Spinal cord (tissue), 10 donors: Measurements from ENCODE around the gene LILRB2. TPM values are rescaled to one million over a fixed set of nuclear protein-coding genes. Genes with fewer than 3 reads are reported as not detected.
"Not testable (repeated sequence)": the region's sequence is repeated elsewhere in the genome, so short reads cannot be mapped to it uniquely, and the experiment has no call there.

Source experiments
- DNase-seq, 6 donors: peaks; one replicate each; pipeline versions ENCODE4 v3.0.0 to v3.0.0-alpha.2; 2013 to 2015; ENCODE audit warnings: low spot score in 6 of 6, low read depth in 4 of 6
- H3K27ac ChIP-seq: one replicate; pipeline ENCODE4 v1.5.1; 2013; ENCODE audit warnings: low read depth, low read length, control low read depth
- H3K27me3 ChIP-seq: one replicate; pipeline ENCODE4 v1.6.1; 2013; ENCODE audit warnings: low read length; ENCODE audit not compliant: control insufficient read depth, insufficient read depth
- H3K36me3 ChIP-seq: one replicate; pipeline ENCODE4 v1.6.1; 2013; ENCODE audit warnings: low read length; ENCODE audit not compliant: control insufficient read depth, insufficient read depth
- H3K4me1 ChIP-seq: one replicate; pipeline ENCODE4 v1.6.1; 2013; ENCODE audit warnings: low read length; ENCODE audit not compliant: control insufficient read depth, insufficient read depth
- H3K4me3 ChIP-seq: one replicate; pipeline ENCODE4 v1.5.1; 2013; ENCODE audit warnings: low read depth, low read length, control low read depth
- H3K9me3 ChIP-seq: one replicate; pipeline ENCODE4 v1.6.1; 2013; ENCODE audit warnings: low read length; ENCODE audit not compliant: control insufficient read depth, insufficient read depth
- WGBS: methylation state at CpG from one replicate; pipeline ENCODE4 v1.1.5; 2013; ENCODE audit warnings: missing lambda C conversion rate; ENCODE audit not compliant: insufficient coverage; 5-methylcytosine and 5-hydroxymethylcytosine counted together
- polyA plus RNA-seq, 2 donors: library from polyadenylated mRNA; unstranded; fragments of 120-200 nt; gene quantifications; one replicate each; pipeline ENCODE4 v1.2.1, GENCODE V29; 2013; ENCODE audit not compliant: insufficient read length in 2 of 2
- small RNA-seq: library from RNA; depleted of rRNA; stranded (forward); fragments of <200 nt; gene quantifications from one replicate; pipeline ENCODE3, GENCODE V24; 2014; ENCODE audit warnings: low replicate concordance
- total RNA-seq, 2 donors: library from RNA; depleted of rRNA in 1 of 2; stranded (reverse); fragments of 120-200 nt in 1 of 2; fragments of >200 nt in 1 of 2; gene quantifications; one replicate each; pipeline versions ENCODE4 v1.2.3 to v1.2.4, GENCODE V29; 2013 to 2014
- donor health status: healthy.

The LILRB2 gene
- total and polyA plus RNA-seq, 4 donors, result 0.43 to 1.6 (median 0.57) TPM

- H3K27ac ChIP-seq, result no peak overlapping the region
Observed at GRCh38 chr19:54231077-54231931, 49.6 kb downstream of the LILRB2 start.

DNA sequence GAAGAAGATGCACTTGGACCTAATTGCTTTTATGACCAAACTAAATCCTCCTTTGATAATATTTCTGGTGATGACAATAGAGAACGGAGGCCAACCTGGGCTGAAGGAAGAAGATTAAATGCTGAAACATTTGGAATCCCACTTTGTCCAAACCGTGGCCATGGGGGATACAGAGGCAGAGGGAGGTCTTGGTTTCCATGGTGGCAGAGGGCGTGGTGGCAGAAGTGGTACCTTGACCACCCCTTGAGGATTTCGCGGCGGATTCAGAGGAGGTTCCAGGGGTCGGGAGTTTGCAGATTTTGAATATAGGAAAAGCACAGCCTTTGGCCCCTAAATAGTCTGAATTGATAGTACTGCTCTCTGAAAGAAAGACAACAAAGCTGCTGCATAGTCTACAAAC is 50.9 kb downstream of the LILRB2 start:
- no peak overlapping the region for H3K4me3 ChIP-seq
- 65% methylated on average over 2 of the region's 7 CpGs for WGBS
- no peaks in the 10 kb centered on the region for H3K36me3 ChIP-seq
- H3K27me3 ChIP-seq, result peaks cover 8% of the 10 kb centered on the region
- DNase-seq, result no peak
- no peaks in the 10 kb centered on the region for H3K9me3 ChIP-seq
- peaks cover 8% of the 10 kb centered on the region for H3K4me1 ChIP-seq
- H3K27ac ChIP-seq, result no peak overlapping the region

More at GRCh38 chr19:54231077-54231931, 49.6 kb downstream of the LILRB2 start:
- peak in 5 of 6 donors; percentile 49 to 94 (median 79) for DNase-seq
- peaks cover 11% of the 10 kb centered on the region for H3K27me3 ChIP-seq
- no peak overlapping the region for H3K4me3 ChIP-seq
- no peaks in the 10 kb centered on the region for H3K36me3 ChIP-seq
- H3K9me3 ChIP-seq, result no peaks in the 10 kb centered on the region
- 6% methylated on average over 15 of the region's 21 CpGs for WGBS
- H3K4me1 ChIP-seq, result peaks cover 8% of the 10 kb centered on the region

GRCh38 chr19:54229146-54229545 is 51.8 kb downstream of the LILRB2 start:
- Histone ChIP-seq H3K27ac (no peak overlapping the region), H3K4me1 (peaks cover 8% of the 10 kb centered on the region), H3K36me3 (no peaks in the 10 kb centered on the region), H3K9me3 (no peaks in the 10 kb centered on the region), H3K27me3 (peaks cover 8% of the 10 kb centered on the region), H3K4me3 (no peak overlapping the region)
- DNase-seq, result no peak
- WGBS, result 89% methylated on average over 7 of the region's 8 CpGs

GRCh38 chr19:54224619-54225018 is 56.3 kb downstream of the LILRB2 start:
- 83% methylated on average over 4 of the region's 10 CpGs for WGBS
- H3K27ac ChIP-seq, H3K4me3 ChIP-seq, DNase-seq, H3K36me3 ChIP-seq, H3K27me3 ChIP-seq, H3K4me1 ChIP-seq, H3K9me3 ChIP-seq: not testable (repeated sequence)

DNA sequence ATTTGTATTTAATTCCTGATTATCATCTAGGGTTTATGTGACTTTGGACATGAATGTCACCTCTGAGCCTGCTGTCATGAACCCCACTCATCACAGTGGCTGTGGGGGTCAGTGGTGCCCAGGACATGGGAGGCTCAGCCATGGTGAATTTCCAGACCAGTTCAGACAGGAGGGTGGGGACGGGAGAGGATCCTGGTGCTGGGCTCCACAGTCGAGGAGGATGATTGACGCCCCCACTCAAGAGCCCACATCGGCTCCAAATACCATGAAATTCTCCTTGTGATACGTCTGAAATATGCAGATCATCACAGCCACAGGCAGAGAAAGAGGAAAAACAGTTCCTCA is 57.0 kb downstream of the LILRB2 start:
- DNase-seq, H3K9me3 ChIP-seq, H3K4me1 ChIP-seq, H3K27ac ChIP-seq, H3K36me3 ChIP-seq, H3K4me3 ChIP-seq, H3K27me3 ChIP-seq: not testable (repeated sequence)
- no CpG with 5 or more reads among the region's 5 CpGs for WGBS

Small RNA genes within 50 kb of the gene (small RNA-seq; reads per million reads assigned to genes)
- gene AC245884.12 (not detected), gene MIR4752 (not detected), gene RNU6-1307P (not detected)

Other genes with a start within 250 kb of the LILRB2 start
- gene VSTM1, start 217.2 kb downstream of the LILRB2 start, total RNA-seq, result 1 to 10 TPM in 1 of 2 donors, under 1 TPM in 1; 0.28 to 1.8 TPM
- 1 to 10 TPM in 1 of 2 donors, under 1 TPM in 1; 0.41 to 1.1 TPM for gene VSTM1, start 217.2 kb downstream of the LILRB2 start, polyA plus RNA-seq
- under 1 TPM in 1 of 2 donors, not detected in 1; 0.50 TPM for gene TARM1, start 199.7 kb downstream of the LILRB2 start, total RNA-seq
- gene TARM1, start 199.7 kb downstream of the LILRB2 start, polyA plus RNA-seq, result under 1 TPM in 1 of 2 donors, not detected in 1; 0.17 TPM
- gene OSCAR, start 180.3 kb downstream of the LILRB2 start, total RNA-seq, result 1 to 10 TPM in 1 of 2 donors, under 1 TPM in 1; 0.44 to 1.1 TPM
- 1 to 10 TPM; 1.7 to 1.8 TPM for gene OSCAR, start 180.3 kb downstream of the LILRB2 start, polyA plus RNA-seq
- 100 to 1,000 TPM in 1 of 2 donors, 1 to 10 TPM in 1; 8.4 to 277 TPM for gene NDUFA3, start 178.3 kb downstream of the LILRB2 start, total RNA-seq
- gene NDUFA3, start 178.3 kb downstream of the LILRB2 start, polyA plus RNA-seq, result 100 to 1,000 TPM; 203 to 241 TPM
- 10 to 100 TPM in 1 of 2 donors, 1 to 10 TPM in 1; 8.4 to 20.1 TPM for gene TFPT, start 165.5 kb downstream of the LILRB2 start, total RNA-seq
- gene TFPT, start 165.5 kb downstream of the LILRB2 start, polyA plus RNA-seq, result 10 to 100 TPM; 28.4 to 34.5 TPM
- 10 to 100 TPM; 26.9 to 54.4 TPM for gene PRPF31, start 165.4 kb downstream of the LILRB2 start, total RNA-seq
- gene PRPF31, start 165.4 kb downstream of the LILRB2 start, polyA plus RNA-seq, result 10 to 100 TPM; 69.9 to 72.4 TPM
- gene CNOT3, start 143.3 kb downstream of the LILRB2 start, total RNA-seq, result 10 to 100 TPM in 1 of 2 donors, 1 to 10 TPM in 1; 7.2 to 14.4 TPM
- gene CNOT3, start 143.3 kb downstream of the LILRB2 start, polyA plus RNA-seq, result 10 to 100 TPM; 59.0 to 62.9 TPM
- gene LENG1, start 121.4 kb downstream of the LILRB2 start, total RNA-seq, result 10 to 100 TPM in 1 of 2 donors, 1 to 10 TPM in 1; 3.7 to 13.3 TPM
- gene LENG1, start 121.4 kb downstream of the LILRB2 start, polyA plus RNA-seq, result 10 to 100 TPM; 11.8 to 11.9 TPM
- 1 to 10 TPM in 1 of 2 donors, under 1 TPM in 1; 0.50 to 2.1 TPM for gene TMC4, start 108.0 kb downstream of the LILRB2 start, total RNA-seq
- gene TMC4, start 108.0 kb downstream of the LILRB2 start, polyA plus RNA-seq, result 1 to 10 TPM; 2.8 to 4.2 TPM
- gene MBOAT7, start 91.5 kb downstream of the LILRB2 start, total RNA-seq, result 10 to 100 TPM; 31.6 to 32.8 TPM
- gene MBOAT7, start 91.5 kb downstream of the LILRB2 start, polyA plus RNA-seq, result 100 to 1,000 TPM; 109 to 112 TPM
- 10 to 100 TPM; 24.6 to 43.6 TPM for gene TSEN34, start 89.8 kb downstream of the LILRB2 start, total RNA-seq
- 10 to 100 TPM; 49.1 to 53.0 TPM for gene TSEN34, start 89.8 kb downstream of the LILRB2 start, polyA plus RNA-seq
- gene RPS9, start 80.3 kb downstream of the LILRB2 start, total RNA-seq, result 1,000 to 10,000 TPM; 1,598 to 1,602 TPM
- 1,000 to 10,000 TPM; 1,091 to 1,368 TPM for gene RPS9, start 80.3 kb downstream of the LILRB2 start, polyA plus RNA-seq
- gene LILRB3, start 58.1 kb downstream of the LILRB2 start, total RNA-seq, result 1 to 10 TPM; 1.7 to 5.1 TPM
- under 1 TPM; 0.59 to 0.86 TPM for gene LILRB3, start 58.1 kb downstream of the LILRB2 start, polyA plus RNA-seq
- gene LILRA6, start 38.3 kb downstream of the LILRB2 start, total RNA-seq, result under 1 TPM; 0.33 to 0.99 TPM
- under 1 TPM; 0.53 to 0.67 TPM for gene LILRA6, start 38.3 kb downstream of the LILRB2 start, polyA plus RNA-seq
- gene LILRB5, start 23.8 kb downstream of the LILRB2 start, total RNA-seq, result 1 to 10 TPM; 2.4 to 4.0 TPM
- gene LILRB5, start 23.8 kb downstream of the LILRB2 start, polyA plus RNA-seq, result 1 to 10 TPM in 1 of 2 donors, under 1 TPM in 1; 0.84 to 2.5 TPM
- 1 to 10 TPM in 1 of 2 donors, under 1 TPM in 1; 0.50 to 3.2 TPM for gene LILRA5, start 32.1 kb upstream of the LILRB2 start, total RNA-seq
- under 1 TPM in 1 of 2 donors, not detected in 1; 0.54 TPM for gene LILRA5, start 32.1 kb upstream of the LILRB2 start, polyA plus RNA-seq
- 1 to 10 TPM in 1 of 2 donors, under 1 TPM in 1; 0.50 to 1.4 TPM for gene LILRA4, start 58.1 kb upstream of the LILRB2 start, total RNA-seq
- 1 to 10 TPM in 1 of 2 donors, under 1 TPM in 1; 0.38 to 1.7 TPM for gene LILRA4, start 58.1 kb upstream of the LILRB2 start, polyA plus RNA-seq
- 10 to 100 TPM in 1 of 2 donors, 1 to 10 TPM in 1; 9.4 to 12.3 TPM for gene LAIR1, start 83.8 kb upstream of the LILRB2 start, total RNA-seq
- gene LAIR1, start 83.8 kb upstream of the LILRB2 start, polyA plus RNA-seq, result 1 to 10 TPM; 6.7 to 6.9 TPM
- gene TTYH1, start 134.4 kb upstream of the LILRB2 start, total RNA-seq, result 100 to 1,000 TPM; 170 to 223 TPM
- gene TTYH1, start 134.4 kb upstream of the LILRB2 start, polyA plus RNA-seq, result 1,000 to 10,000 TPM in 1 of 2 donors, 100 to 1,000 TPM in 1; 857 to 1,011 TPM
- 10 to 100 TPM; 25.3 to 52.0 TPM for gene LENG8, start 168.1 kb upstream of the LILRB2 start, total RNA-seq
- 100 to 1,000 TPM; 199 to 269 TPM for gene LENG8, start 168.1 kb upstream of the LILRB2 start, polyA plus RNA-seq
- 1 to 10 TPM; 1.2 to 3.2 TPM for gene LENG9, start 182.7 kb upstream of the LILRB2 start, total RNA-seq
- 1 to 10 TPM; 2.5 to 2.8 TPM for gene LENG9, start 182.7 kb upstream of the LILRB2 start, polyA plus RNA-seq
- 10 to 100 TPM; 10.9 to 42.5 TPM for gene CDC42EP5, start 192.2 kb upstream of the LILRB2 start, total RNA-seq
- 10 to 100 TPM in 1 of 2 donors, 1 to 10 TPM in 1; 6.5 to 24.1 TPM for gene CDC42EP5, start 192.2 kb upstream of the LILRB2 start, polyA plus RNA-seq
- not detected for gene LAIR2, start 221.7 kb upstream of the LILRB2 start, total RNA-seq
- gene LAIR2, start 221.7 kb upstream of the LILRB2 start, polyA plus RNA-seq, result not detected